GM23248 (cell line): Measurements from ENCODE around the gene PARP16. TPM values are rescaled to one million over a fixed set of nuclear protein-coding genes. Genes with fewer than 3 reads are reported as not detected.
"Not testable (repeated sequence)": the region's sequence is repeated elsewhere in the genome, so short reads cannot be mapped to it uniquely, and the experiment has no call there.

Source experiments
- DNase-seq: peaks from one replicate; pipeline ENCODE4 v3.0.0-alpha.2; 2015
- H2AFZ ChIP-seq: fragments of 200-600 bp; sonication (generic); 2 replicates; pipeline ENCODE4 v1.6.1; 2016; ENCODE audit warnings: antibody characterized with exemption
- H3F3A ChIP-seq: fragments of 200-600 bp; sonication (generic); 2 replicates; pipeline ENCODE4 v1.6.1; 2016; ENCODE audit warnings: mild to moderate bottlenecking, antibody characterized with exemption, mixed run types; ENCODE audit not compliant: insufficient read depth
- H3K27ac ChIP-seq: fragments of 200-600 bp; sonication (generic); 2 replicates; pipeline ENCODE4 v1.5.1; 2016; ENCODE audit warnings: mild to moderate bottlenecking
- H3K27me3 ChIP-seq: fragments of 200-600 bp; sonication (generic); replicated peaks from 2 replicates; pipeline ENCODE4 v1.6.1; 2016; ENCODE audit warnings: mild to moderate bottlenecking; ENCODE audit not compliant: insufficient read depth
- H3K36me3 ChIP-seq: fragments of 200-600 bp; sonication (generic); 2 replicates; pipeline ENCODE4 v1.6.1; 2016; ENCODE audit warnings: low read depth, mild to moderate bottlenecking
- H3K4me1 ChIP-seq: fragments of 200-600 bp; sonication (generic); 2 replicates; pipeline ENCODE4 v1.6.1; 2016; ENCODE audit warnings: mild to moderate bottlenecking; ENCODE audit not compliant: insufficient read depth
- H3K4me2 ChIP-seq: fragments of 200-600 bp; sonication (generic); one replicate; pipeline ENCODE4 v1.6.1; 2016; ENCODE audit warnings: mild to moderate bottlenecking; ENCODE audit not compliant: unreplicated experiment
- H3K4me3 ChIP-seq: fragments of 200-600 bp; sonication (generic); 2 replicates; pipeline ENCODE4 v1.5.1; 2016; ENCODE audit warnings: mild to moderate bottlenecking
- H3K79me2 ChIP-seq: fragments of 200-600 bp; sonication (generic); 2 replicates; pipeline ENCODE4 v1.6.1; 2016; ENCODE audit warnings: mild to moderate bottlenecking; ENCODE audit not compliant: insufficient read depth
- H3K9ac ChIP-seq: fragments of 200-600 bp; sonication (generic); 2 replicates; pipeline ENCODE4 v1.6.1; 2016; ENCODE audit warnings: mild to moderate bottlenecking
- H3K9me2 ChIP-seq: fragments of 200-600 bp; sonication (generic); 2 replicates; pipeline ENCODE4 v1.6.1; 2016; ENCODE audit warnings: mixed run types, mild to moderate bottlenecking, moderate library complexity; ENCODE audit not compliant: insufficient read depth
- H3K9me3 ChIP-seq: fragments of 200-600 bp; sonication (generic); one replicate; pipeline ENCODE4 v1.6.1; 2017; ENCODE audit warnings: low read depth
- H4K20me1 ChIP-seq: fragments of 200-600 bp; sonication (generic); 2 replicates; pipeline ENCODE4 v1.6.0; 2016; ENCODE audit not compliant: insufficient read depth
- EZH2 ChIP-seq: fragments of 200-600 bp; sonication (generic); IDR thresholded peaks from 2 replicates; pipeline ENCODE4 v1.6.1; 2018; ENCODE audit warnings: antibody characterized with exemption, mild to moderate bottlenecking; ENCODE audit not compliant: insufficient read depth, poor library complexity, severe bottlenecking
- EZH2phosphoT487 ChIP-seq: fragments of 200-600 bp; sonication (generic); IDR thresholded peaks from 2 replicates; pipeline ENCODE4 v1.6.1; 2018; ENCODE audit warnings: antibody characterized with exemption, moderate library complexity, mild to moderate bottlenecking, low read depth; ENCODE audit not compliant: insufficient read depth
- WGBS, 2 experiments: methylation state at CpG; one replicate each; pipeline ENCODE4 v1.1.6; 2015 to 2017; ENCODE audit warnings: low lambda C conversion rate in 2 of 2, low coverage in 1 of 2; ENCODE audit errors: missing lambda C conversion rate in 2 of 2; 5-methylcytosine and 5-hydroxymethylcytosine counted together
- in situ Hi-C: fragments of 300-500 bp; cut with MboI; formaldehyde crosslinking; loops from 2 replicates; pipeline ENCODE4 v1.15.0; 2020
- polyA plus RNA-seq: library from polyadenylated mRNA; unstranded; fragments of >200 nt; fragmentation: Nextera tagmentation; extraction: Ambion mirVana; gene quantifications from 2 replicates; pipeline ENCODE4 v1.2.1, GENCODE V29; 2016
- total RNA-seq: library from RNA; depleted of rRNA; stranded (reverse); fragments of >200 nt; shearing (Covaris generic); gene quantifications from 2 replicates; pipeline ENCODE4 v1.2.3, GENCODE V29; 2014

PARP16 gene
- total and polyA plus RNA-seq, 2 experiments from 2014 or later = 5.6 to 7.7 TPM

DNA sequence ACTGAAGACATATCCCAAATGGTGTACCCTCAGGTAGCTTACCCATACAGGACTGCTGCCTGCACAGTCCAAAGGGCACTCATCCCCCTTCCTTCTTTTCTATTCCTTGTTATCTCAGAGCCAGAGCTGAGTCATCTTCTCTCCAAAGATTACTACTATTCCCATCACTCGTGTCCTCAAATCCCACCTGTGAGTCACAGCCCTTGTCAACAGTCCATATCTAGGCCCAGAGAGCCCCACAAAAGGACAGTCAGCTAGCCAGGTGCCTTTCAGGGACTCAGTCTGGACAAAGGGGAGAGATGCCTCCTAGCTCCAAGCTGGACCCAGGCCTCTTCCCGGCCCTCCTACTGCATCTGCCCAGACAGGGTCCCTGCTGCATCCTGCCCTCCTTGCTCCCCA, 11.0 kb downstream of the PARP16 start:
- WGBS, 2 experiments = 50 to 51% methylated on average over 2 of the region's 2 CpGs
- Histone ChIP-seq H4K20me1 (no peaks in the 10 kb centered on the region), H3K27ac (no peak overlapping the region), H3K27me3 (no peaks in the 10 kb centered on the region), H2AFZ (no peak overlapping the region), H3K4me2 (no peak overlapping the region), H3K36me3 (no peaks in the 10 kb centered on the region), H3K9ac (no peak overlapping the region), H3K4me3 (no peak overlapping the region), H3K9me2 (no peaks in the 10 kb centered on the region), H3K4me1 (0 out of 2 replicates have a peak, but pooled peaks cover 4% of the 10 kb centered on the region), H3F3A (no peaks in the 10 kb centered on the region), H3K9me3 (no peaks in the 10 kb centered on the region), H3K79me2 (no peaks in the 10 kb centered on the region)
- in situ Hi-C loops = no loop called here
- DNase-seq = peak; percentile 40
- TF ChIP-seq EZH2 (no peak), EZH2phosphoT487 (no peak)

DNA sequence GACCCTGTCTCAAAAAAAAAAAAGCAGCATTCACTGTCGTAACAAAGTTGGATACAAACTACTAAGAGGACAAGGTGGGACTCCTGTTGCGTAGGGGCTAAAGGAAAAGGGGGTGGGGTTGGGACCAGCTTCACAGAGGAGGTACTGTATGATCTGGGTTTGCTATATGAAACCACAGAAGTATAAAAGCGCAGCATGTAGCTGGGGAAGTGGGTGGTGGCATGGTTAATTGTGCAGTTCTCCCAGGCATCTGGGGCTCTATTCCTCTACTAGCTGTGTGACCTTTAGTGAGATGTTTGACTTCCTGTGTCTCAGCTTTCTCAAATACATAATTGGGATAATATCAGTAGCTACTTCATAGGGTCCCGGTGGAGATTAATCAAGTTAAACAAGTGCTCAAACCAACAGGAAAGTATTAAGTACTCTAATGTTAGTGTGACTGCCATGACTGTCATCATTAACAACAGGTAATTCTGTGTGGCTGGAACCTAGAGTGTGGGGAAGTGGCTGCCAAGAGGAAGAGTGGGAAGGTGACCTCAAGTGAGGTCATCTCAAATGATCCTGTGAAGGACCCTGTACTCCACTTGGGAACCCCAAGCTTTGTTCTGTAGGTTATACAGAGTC, 11.5 kb downstream of the PARP16 start:
- Histone ChIP-seq H3K4me3 (no peak overlapping the region), H4K20me1 (no peaks in the 10 kb centered on the region), H3K27me3 (no peaks in the 10 kb centered on the region), H3K27ac (no peak overlapping the region), H3K36me3 (no peaks in the 10 kb centered on the region), H3K9me3 (no peaks in the 10 kb centered on the region), H3F3A (no peaks in the 10 kb centered on the region), H2AFZ (no peak overlapping the region), H3K4me1 (0 out of 2 replicates have a peak, but pooled peaks cover 4% of the 10 kb centered on the region), H3K79me2 (no peaks in the 10 kb centered on the region), H3K9ac (no peak overlapping the region), H3K4me2 (no peak overlapping the region), H3K9me2 (no peaks in the 10 kb centered on the region)
- 81 to 83% methylated on average over 4 of the region's 4 CpGs for WGBS, 2 experiments
- TF ChIP-seq EZH2 (no peak), EZH2phosphoT487 (no peak)
- DNase-seq = no peak
- in situ Hi-C loops = no loop called here

DNA sequence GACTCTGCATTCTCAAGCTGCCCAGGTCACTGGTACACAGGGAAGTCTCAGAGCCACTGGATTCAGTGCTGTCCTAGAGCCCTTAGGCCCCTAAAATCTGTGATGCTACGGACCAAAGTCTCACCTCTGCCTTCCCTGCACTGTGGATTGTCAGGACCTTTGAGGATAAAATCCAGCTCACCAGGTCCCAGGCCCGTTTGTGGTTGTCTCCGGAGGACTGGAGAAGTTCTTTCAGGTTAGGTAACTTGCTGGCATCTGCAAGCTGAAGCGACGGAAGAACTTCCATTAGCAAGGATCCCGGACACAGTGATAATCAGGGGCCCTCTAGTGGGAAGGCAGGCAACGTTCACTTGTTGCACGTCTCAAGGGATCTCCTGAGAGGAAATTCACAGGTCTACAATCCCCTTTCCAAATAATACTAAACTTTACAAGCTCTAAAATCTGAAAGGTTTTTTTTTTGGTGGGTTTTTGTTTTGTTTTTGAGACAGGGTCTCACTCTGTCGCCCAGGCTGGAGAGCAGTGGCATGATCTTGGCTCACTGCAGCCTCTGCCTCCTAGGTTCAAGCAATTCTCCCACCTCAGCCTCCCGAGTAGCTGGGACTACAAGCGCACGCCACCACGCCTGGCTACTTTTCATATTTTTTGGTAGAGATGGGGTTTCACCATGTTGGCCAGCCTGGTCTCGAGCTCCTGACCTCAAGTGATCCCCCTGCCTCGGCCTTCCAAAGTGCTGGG, 15.7 kb downstream of the PARP16 start:
- H3K9me3 ChIP-seq, H3K4me3 ChIP-seq, H3K36me3 ChIP-seq, H3K27ac ChIP-seq, H3K79me2 ChIP-seq, H3K9me2 ChIP-seq, H3K27me3 ChIP-seq, H3K4me1 ChIP-seq, H3F3A ChIP-seq, in situ Hi-C loops, H3K4me2 ChIP-seq, H4K20me1 ChIP-seq: not testable (repeated sequence)
- H2AFZ ChIP-seq = peak overlapping the region; percentile 51; the same call in 1 of the 2 replicates
- peak overlapping the region; percentile 38 for H3K9ac ChIP-seq
- 30 to 31% methylated on average over 15 of the region's 15 CpGs for WGBS, 2 experiments
- DNase-seq = peak; percentile 92

DNA sequence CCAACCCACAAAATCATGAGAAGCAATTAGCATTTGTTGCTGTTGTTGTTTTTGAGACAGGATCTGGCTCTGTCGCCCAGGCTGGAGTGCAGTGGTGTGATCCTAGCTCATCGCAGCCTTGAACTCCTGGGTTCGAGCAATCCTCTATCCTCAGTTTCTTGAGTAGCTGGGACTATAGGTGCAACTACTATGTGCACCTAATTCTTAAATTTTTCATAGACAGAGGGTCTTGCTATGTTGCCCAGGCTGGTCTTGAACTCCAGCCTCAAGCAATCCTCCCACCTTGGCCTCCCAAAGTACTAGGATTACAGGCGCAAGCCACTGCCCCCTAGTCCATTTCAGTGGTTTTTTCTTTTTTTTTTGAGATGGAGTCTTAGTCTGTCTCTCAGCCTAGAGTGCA, 18.3 kb downstream of the PARP16 start:
- Histone ChIP-seq H3K4me3 (no peak overlapping the region), H3K27ac (no peak overlapping the region), H3K9ac (no peak overlapping the region), H3K4me1 (no peaks in the 10 kb centered on the region), H3F3A (no peaks in the 10 kb centered on the region), H3K27me3 (no peaks in the 10 kb centered on the region), H3K9me3 (no peaks in the 10 kb centered on the region), H3K79me2 (no peaks in the 10 kb centered on the region), H3K4me2 (no peak overlapping the region), H3K36me3 (no peaks in the 10 kb centered on the region; the same call in 1 of the 2 replicates), H3K9me2 (no peaks in the 10 kb centered on the region), H4K20me1 (no peaks in the 10 kb centered on the region), H2AFZ (no peak overlapping the region)
- TF ChIP-seq EZH2phosphoT487 (no peak), EZH2 (no peak)
- whole genome bisulfite sequencing, 2 experiments = 93 to 98% methylated on average over 4 of the region's 4 CpGs
- no peak for DNase-seq
- in situ Hi-C loops = loop anchor here (10.0 kb wide), 1 partner anchor 74 kb away; no protein-coding TSS in a partner anchor
